Smooth muscle cell (in vitro differentiated cells): ENCODE measurements around the gene ZEB2. TPM values are rescaled to one million over a fixed set of nuclear protein-coding genes. Genes with fewer than 3 reads are reported as not detected.

ENCODE experiments used
- DNase-seq: peaks from one replicate; lab custom pipeline; 2025; ENCODE audit not compliant: unreplicated experiment; lab: John Stamatoyannopoulos, UW
- H2AFZ ChIP-seq: fragments of 200-600 bp; sonication (generic); 2 replicates; pipeline ENCODE4 v1.6.0; 2016; ENCODE audit warnings: antibody characterized with exemption, low read depth, mild to moderate bottlenecking
- H3F3A ChIP-seq: fragments of 200-600 bp; sonication (generic); 2 replicates; pipeline ENCODE4 v1.6.0; 2017; ENCODE audit warnings: antibody characterized with exemption, low read depth
- H3K27ac ChIP-seq: fragments of 200-600 bp; sonication (generic); 2 replicates; pipeline ENCODE4 v1.5.1; 2016; ENCODE audit warnings: low read depth, mild to moderate bottlenecking
- H3K27me3 ChIP-seq: fragments of 200-600 bp; sonication (generic); 2 replicates; pipeline ENCODE4 v1.6.1; 2016; ENCODE audit warnings: low read depth, mild to moderate bottlenecking
- H3K36me3 ChIP-seq: fragments of 200-600 bp; sonication (generic); 2 replicates; pipeline ENCODE4 v1.5.1; 2016; ENCODE audit warnings: low read depth
- H3K4me1 ChIP-seq: fragments of 200-600 bp; sonication (generic); 2 replicates; pipeline ENCODE4 v1.5.1; 2016; ENCODE audit warnings: low read depth
- H3K4me2 ChIP-seq: fragments of 200-600 bp; sonication (generic); 2 replicates; pipeline ENCODE4 v1.6.0; 2016; ENCODE audit warnings: mild to moderate bottlenecking
- H3K4me3 ChIP-seq: fragments of 200-600 bp; sonication (generic); 2 replicates; pipeline ENCODE4 v1.5.1; 2016; ENCODE audit warnings: mild to moderate bottlenecking
- H3K79me2 ChIP-seq: fragments of 200-600 bp; sonication (generic); 2 replicates; pipeline ENCODE4 v1.6.0; 2016; ENCODE audit warnings: low read depth, mild to moderate bottlenecking
- H3K9ac ChIP-seq: fragments of 200-600 bp; sonication (generic); 2 replicates; pipeline ENCODE4 v1.6.0; 2016; ENCODE audit warnings: low read depth
- H3K9me3 ChIP-seq: fragments of 200-600 bp; sonication (generic); replicated peaks from 2 replicates; pipeline ENCODE4 v1.5.1; 2016; ENCODE audit warnings: low read depth
- H4K20me1 ChIP-seq: fragments of 200-600 bp; sonication (generic); 2 replicates; pipeline ENCODE4 v1.6.0; 2016; ENCODE audit warnings: low read depth
- CTCF ChIP-seq: fragments of 200-600 bp; sonication (generic); IDR thresholded peaks from 2 replicates; pipeline ENCODE4 v1.5.1; 2017; ENCODE audit warnings: borderline replicate concordance, mild to moderate bottlenecking, antibody characterized with exemption; ENCODE audit not compliant: insufficient read depth, poor library complexity, severe bottlenecking
- WGBS: methylation state at CpG from one replicate; pipeline ENCODE4 v1.1.7; 2016; ENCODE audit warnings: low lambda C conversion rate; 5-methylcytosine and 5-hydroxymethylcytosine counted together
- polyA plus RNA-seq: library from polyadenylated mRNA; unstranded; fragments of >200 nt; fragmentation: Nextera tagmentation; extraction: Ambion mirVana; gene quantifications from 2 replicates; pipeline ENCODE4 v1.2.1, GENCODE V29; 2016
- total RNA-seq: library from RNA; depleted of rRNA; stranded (reverse); fragments of >200 nt; gene quantifications from 2 replicates; pipeline ENCODE4 v1.2.3, GENCODE V29; 2014

The ZEB2 gene
- total and polyA plus RNA-seq, 2 experiments from 2014 or later: 67.5 to 148 TPM

DNA sequence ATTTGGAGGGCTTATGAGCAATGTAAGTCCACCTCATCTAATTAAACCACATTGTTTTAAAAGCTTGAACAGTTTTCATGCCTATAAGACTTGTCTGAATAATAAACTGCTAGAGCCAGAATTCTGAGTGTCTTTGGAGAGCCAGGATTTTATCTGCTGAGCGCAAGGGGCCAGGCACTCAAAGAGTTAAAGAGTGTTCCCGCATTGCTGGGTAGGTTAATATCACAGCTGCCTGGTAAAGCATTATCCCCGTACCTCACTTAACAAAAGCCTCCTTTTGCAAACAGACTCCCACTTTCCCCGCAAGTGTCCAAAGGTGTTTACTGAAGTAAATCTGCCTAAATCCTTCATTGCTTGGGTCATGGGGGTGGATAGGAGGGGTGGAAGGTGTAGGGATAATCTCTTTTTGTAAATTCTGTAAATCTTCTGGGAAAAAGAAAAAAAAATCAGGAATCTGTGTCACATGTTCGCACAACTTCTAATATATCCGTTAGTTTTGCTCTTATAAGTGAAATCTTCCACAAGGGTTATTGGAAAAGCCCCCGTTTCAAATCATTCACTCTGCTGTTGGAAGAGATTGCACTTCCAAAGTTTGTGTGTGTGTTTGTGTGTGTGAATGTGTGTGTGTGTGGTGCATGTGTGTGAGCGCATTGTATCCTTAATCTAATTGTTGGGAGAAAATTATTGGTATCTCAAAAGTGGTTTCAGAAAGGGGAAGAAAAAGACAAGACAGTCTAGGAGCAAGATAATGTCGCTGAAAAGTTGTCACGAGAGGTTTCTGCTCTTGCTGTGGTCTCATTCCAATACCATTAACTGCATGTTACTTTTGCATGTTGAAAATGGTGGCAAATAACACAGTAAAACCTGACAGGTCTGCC, 10.7 kb downstream of the ZEB2 start:
- H2AFZ ChIP-seq: no peak overlapping the region
- no peak for TF ChIP-seq CTCF
- no peaks in the 10 kb centered on the region for H3K27me3 ChIP-seq
- H3K9ac ChIP-seq: peak overlapping the region; percentile 98
- WGBS: 27% methylated on average over 10 of the region's 10 CpGs
- no peaks in the 10 kb centered on the region for H3K9me3 ChIP-seq
- H3F3A ChIP-seq: peaks cover 16% of the 10 kb centered on the region
- H3K4me2 ChIP-seq: peak overlapping the region; percentile 91
- DNase-seq: no peak
- peaks cover 98% of the 10 kb centered on the region for H3K4me1 ChIP-seq
- peak overlapping the region; percentile 98 for H3K27ac ChIP-seq
- peaks cover 100% of the 10 kb centered on the region for H3K79me2 ChIP-seq
- peaks cover 89% of the 10 kb centered on the region for H4K20me1 ChIP-seq
- no peaks in the 10 kb centered on the region for H3K36me3 ChIP-seq
- peak overlapping the region; percentile 17 for H3K4me3 ChIP-seq

GRCh38 chr2:144508172-144508851, 11.6 kb downstream of the ZEB2 start:
- Histone ChIP-seq H3K27ac (peak overlapping the region; percentile 98), H3K4me1 (peaks cover 100% of the 10 kb centered on the region), H3K4me2 (peak overlapping the region; percentile 91), H3F3A (peaks cover 21% of the 10 kb centered on the region), H3K9me3 (no peaks in the 10 kb centered on the region), H3K36me3 (no peaks in the 10 kb centered on the region), H3K27me3 (no peaks in the 10 kb centered on the region), H3K4me3 (no peak overlapping the region), H3K9ac (peak overlapping the region; percentile 98), H4K20me1 (peaks cover 89% of the 10 kb centered on the region), H3K79me2 (peaks cover 100% of the 10 kb centered on the region), H2AFZ (no peak overlapping the region)
- no peak for TF ChIP-seq CTCF
- WGBS: 60% methylated on average over 15 of the region's 15 CpGs
- DNase-seq: no peak

- Histone ChIP-seq H4K20me1 (peaks cover 88% of the 10 kb centered on the region), H3K4me2 (peak overlapping the region; percentile 91), H3K27me3 (no peaks in the 10 kb centered on the region), H3F3A (peaks cover 23% of the 10 kb centered on the region), H3K9me3 (no peaks in the 10 kb centered on the region), H3K79me2 (peaks cover 100% of the 10 kb centered on the region), H3K4me1 (peaks cover 100% of the 10 kb centered on the region), H3K4me3 (no peak overlapping the region), H3K27ac (peak overlapping the region; percentile 98), H3K36me3 (no peaks in the 10 kb centered on the region), H2AFZ (no peak overlapping the region), H3K9ac (peak overlapping the region; percentile 6)
- WGBS: 51% methylated on average over 5 of the region's 5 CpGs
- DNase-seq: no peak
- TF ChIP-seq CTCF: no peak
Observed at GRCh38 chr2:144507441-144508171, 12.3 kb downstream of the ZEB2 start.
